GM21723 (cell line): ENCODE measurements around the gene CTNNBL1.

ENCODE experiments used
- ATAC-seq: cut with Tn5 transposase; IDR thresholded peaks from one replicate; pipeline ENCODE4 v1.9.1; 2021; ENCODE audit warnings: mild to moderate bottlenecking, moderate library complexity; ENCODE audit not compliant: unreplicated experiment

The CTNNBL1 gene

DNA sequence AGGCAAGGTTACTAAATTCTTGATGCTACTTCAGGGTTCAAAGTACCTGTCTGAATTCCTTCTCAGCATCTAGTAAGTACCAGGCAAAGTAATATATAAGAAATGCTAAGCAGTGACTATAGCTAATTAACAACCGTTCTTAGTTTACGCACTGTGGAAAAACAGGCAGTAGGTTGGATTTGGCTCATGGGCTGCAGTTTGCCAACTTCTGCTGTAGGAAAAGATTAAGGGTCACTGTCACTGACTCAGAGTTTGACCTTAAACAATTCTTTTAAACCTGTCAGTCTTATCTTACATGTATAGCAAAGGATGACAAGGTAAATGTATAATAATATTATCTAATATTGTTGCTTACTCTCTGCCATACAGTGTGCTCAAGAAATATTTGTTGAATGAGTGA, 42.3 kb downstream of the CTNNBL1 start:
- ATAC-seq = no peak

DNA sequence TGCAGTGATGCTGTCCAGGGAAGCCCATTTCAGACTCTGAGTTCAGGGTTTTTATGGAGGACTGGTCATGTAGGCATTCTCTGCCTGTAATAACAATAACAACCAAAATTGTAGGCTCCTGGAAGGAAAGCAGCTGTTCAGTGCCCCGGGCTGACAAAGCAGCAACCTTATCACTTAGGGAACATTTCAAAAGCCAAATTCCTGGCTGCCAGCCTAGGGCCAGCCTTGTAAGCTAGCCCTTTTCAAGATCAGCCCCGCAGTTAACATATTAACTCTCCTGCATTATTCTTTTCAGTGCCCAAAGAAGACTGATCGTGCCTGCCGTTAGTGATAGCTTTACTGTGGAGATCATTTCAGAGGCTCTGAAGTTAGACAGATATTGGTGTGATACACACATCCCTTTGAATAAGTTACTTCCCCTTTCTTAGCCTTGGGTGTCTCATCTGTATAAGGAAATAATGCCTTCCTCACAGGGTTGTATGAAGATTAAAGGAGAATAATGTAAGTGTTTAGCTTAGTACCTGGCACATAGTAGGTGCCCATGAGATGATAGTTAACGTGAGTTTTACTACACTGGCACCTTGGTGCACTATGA, 44.1 kb downstream of the CTNNBL1 start:
- ATAC-seq = no peak

DNA sequence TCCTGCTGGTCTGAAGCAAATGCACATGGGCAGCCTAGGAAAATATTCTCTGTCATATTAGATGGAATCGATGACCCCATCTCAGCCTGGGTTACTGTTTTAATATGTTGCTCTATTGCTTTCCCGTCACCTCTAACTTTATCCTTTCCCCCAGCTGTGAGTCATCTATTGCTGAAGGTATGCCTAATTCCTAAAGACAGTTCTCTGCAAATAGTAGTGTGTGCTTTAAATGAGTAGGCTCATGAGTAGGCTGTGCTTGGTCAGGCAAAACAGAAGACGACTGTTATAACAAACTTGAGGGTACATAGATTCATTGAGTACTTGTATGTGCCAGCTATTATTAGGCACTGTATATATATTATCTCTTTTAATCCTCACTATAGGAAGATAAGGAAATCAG, 47.2 kb downstream of the CTNNBL1 start:
- ATAC-seq = no peak

DNA sequence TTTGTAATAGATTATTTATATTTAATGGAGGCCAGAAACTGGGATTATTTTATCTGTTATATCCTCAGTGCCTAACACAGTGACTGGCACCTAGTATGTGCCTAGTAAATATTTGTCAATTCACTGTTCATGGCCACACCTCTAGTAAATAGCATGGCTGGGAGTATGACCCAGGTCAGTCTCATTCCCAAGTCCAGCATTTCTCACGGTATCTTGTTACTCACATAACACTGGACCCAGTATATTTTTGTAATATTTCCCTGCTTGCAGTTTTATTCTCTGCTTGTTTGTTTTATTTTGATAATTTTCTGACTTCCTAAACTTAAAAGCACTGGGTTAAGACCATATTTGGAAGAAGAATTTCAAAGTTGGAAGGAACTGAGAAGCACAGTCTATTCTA, 47.7 kb downstream of the CTNNBL1 start:
- ATAC-seq = no peak

DNA sequence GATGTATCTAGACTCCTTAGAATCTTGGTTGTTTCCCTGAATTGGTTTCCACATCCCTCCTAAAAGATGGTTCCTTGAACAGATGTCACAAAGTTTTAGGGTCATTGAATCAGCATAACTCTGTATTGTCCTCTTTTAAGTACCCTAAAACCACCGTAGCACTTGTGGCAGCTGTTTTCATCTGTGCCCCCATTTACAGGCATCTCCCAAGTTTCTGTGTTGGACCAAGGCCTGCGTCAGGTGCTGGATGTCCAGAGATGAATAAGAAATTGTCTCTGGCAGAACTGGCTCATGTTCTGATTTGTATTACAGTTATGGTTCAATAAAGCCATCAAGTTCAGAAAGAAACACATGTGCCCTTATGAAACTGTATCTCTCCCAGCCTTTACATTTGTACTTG, 48.3 kb downstream of the CTNNBL1 start:
- no peak for ATAC-seq

DNA sequence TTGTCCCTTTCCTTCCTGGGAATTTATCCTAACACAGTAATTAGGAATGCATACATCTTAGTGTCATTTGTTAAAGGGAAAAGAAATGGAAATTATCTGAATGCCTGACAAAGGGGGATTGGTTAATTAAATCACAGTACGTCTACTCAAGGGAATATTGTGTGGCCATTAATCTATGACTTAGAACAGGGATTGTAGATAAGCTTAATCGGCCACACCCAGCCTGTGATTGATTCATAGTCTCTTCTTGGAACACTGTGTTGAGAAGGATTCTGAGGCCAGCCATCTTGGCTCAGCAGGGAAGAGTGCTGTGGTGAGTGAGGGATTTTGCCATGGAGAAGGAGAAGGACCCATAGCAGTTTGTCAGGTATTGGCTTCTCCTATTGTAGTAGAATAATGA, 50.5 kb downstream of the CTNNBL1 start:
- ATAC-seq = no peak

DNA sequence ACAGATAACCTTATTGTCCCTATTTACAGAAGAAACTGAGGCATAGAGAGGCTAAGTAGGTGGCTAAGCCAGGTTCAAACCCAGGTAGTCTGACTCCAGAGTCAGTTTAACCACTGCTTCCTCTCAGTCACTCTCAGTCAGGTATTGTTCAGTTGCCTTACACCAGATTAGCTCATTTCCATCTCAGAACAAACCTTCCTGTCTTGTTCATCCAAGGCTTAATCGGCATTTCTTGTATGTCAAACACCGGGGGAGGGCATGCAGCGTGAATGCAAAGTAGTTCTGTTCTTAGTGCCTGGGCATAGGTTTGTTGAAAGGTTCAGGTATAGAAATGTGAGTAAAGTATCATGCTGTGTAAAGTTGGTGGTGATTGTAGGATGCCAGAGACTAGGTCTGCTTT, 51.7 kb downstream of the CTNNBL1 start:
- no peak for ATAC-seq

DNA sequence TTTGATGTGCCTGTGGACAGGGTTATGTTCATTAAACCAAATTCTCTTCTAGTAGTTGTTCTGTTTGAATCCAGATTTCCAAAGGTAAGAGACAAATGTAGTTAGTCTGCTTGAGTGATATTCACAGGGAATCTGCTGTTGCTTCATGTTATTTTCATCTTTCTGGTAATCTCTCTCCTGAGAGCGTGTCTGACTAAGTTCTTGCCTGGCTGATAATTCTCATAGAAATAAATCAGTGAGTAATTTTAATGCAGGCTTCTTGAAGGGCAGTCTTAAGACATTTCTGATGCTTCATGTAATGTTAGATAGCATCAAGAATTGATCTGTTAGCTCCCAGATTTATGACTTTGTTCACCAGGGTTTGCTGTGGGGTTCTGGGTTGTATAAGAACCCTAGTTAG, 54.2 kb downstream of the CTNNBL1 start:
- no peak for ATAC-seq

DNA sequence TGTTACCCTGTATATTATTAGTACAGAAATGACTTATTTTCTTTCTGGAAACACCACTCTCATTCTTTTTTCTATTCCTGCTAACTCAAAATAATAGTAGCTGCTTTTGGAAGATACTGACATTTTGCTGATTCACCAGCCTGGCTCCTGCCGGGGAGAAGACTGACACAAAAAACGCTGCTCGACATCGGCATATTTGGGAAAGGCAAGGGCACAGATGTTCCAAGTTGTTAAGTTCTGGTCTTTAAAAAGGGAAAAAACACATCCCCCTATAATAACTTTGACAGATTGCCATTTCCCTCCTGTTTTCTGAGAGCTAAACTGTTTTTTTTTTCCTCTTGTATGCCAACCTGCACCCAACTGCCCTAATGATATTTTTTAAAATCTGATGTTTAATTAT, 55.4 kb downstream of the CTNNBL1 start:
- no peak for ATAC-seq

DNA sequence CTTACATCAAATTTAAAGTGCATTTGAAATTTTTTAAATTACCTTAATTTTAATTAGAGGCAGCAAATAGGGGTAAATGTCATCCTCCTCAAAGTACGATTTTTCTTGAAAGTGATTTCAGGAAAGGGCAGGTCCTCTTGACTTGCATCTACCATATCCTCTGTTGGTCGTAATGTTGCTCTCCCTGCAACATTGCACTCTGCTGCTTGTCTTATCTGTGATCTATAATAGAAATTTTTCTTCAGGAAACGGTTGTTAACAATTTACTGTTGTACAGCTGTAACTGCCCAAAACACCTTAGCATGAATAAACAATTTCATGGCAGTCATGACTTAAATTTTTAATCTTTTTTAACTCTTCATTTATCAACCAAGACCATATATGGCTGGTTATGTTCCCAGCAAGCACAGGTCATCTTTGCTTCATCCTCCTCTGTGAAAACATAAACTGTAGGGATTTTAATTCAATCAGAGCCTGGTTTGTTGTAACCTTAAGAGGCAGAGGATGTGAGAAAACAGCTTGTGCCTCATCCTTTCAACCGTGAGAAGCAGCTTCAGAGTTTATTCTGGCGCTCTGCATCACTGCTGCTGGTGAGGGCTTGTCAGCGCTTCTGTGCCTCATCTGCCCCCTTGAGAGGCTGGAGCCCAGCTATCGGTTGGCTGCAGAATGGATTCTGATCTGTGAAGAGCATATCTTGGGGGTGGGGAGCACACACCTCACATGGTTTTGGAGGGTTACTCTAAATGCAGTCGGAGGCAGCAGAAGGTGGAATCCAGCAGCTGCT, 56.0 kb downstream of the CTNNBL1 start:
- no peak for ATAC-seq

DNA sequence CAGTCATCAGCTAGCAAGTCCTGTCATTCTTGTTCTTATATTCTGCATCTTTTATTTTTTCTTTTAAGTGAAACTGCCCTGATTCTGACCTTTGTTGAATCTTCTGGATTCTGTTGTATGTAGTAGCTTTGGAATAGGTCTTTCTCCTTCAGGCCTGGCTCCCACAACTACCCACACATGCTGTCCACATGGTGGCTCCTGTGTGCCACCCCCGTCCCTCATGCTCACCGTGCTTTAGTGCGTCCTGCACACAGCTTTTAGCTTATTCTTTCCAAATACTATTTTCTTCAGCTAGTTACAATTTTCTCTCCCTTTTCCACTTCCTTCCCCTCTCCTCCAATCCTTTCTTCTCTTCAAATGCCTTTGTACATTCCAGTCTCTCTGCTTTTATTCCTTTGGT, 61.8 kb downstream of the CTNNBL1 start:
- ATAC-seq = no peak

DNA sequence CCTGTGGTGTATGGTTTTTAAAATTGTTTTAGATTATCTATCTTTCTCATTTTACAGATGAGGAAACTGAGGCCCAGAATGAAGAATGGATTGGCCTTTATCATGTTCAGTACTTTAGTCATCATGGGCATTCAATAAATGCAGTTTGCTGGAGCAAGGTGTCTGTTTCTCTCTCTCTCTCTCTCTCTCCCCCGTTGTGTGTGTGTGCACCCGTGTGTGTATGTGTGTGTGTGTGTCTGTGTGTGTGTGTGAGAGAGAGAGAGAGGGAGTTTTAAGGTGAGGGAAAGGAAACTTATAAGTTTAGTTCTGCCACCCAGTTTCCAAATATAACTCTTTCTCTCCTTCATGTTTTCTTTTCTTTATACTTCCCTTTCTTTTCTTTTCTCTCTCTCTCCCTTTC, 62.4 kb downstream of the CTNNBL1 start:
- no peak for ATAC-seq

DNA sequence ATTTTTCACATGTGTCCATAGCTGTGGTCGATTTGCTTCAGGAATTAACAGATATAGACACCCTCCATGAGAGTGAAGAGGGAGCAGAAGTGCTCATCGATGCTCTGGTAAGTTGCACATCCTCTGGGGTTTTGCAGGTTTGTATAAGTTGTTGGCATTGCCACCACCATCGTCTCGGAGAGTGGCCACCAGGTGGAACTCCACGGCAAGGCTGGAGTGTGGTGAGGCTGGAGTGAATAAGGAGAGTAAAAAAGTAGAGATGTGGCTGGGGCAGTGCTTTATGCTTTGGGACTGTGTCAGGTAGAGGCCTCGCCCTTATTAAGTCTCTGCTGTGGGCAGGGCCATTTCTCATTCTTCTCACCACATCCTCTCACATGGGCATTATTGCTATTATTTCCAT, 63.7 kb downstream of the CTNNBL1 start:
- no peak for ATAC-seq

DNA sequence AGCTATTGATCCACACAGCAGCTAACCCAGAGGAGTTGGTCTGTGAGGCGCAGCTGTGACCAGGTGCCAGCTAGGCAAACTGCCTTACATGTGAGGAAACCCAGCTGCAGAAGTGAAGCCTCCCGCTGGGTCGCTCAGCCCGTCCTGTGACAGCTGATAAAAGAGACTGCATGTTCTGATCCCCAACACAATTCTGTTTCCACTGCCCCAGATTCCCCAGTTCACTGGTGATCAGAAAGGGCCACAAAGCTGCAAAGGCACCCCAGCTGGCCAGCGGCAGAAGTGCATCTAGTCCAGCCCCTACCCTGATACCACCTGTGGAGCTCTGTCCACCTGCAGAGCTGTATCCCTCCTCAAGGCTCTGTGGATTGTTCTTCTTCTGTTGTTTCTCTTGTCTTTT, 64.5 kb downstream of the CTNNBL1 start:
- ATAC-seq = no peak

DNA sequence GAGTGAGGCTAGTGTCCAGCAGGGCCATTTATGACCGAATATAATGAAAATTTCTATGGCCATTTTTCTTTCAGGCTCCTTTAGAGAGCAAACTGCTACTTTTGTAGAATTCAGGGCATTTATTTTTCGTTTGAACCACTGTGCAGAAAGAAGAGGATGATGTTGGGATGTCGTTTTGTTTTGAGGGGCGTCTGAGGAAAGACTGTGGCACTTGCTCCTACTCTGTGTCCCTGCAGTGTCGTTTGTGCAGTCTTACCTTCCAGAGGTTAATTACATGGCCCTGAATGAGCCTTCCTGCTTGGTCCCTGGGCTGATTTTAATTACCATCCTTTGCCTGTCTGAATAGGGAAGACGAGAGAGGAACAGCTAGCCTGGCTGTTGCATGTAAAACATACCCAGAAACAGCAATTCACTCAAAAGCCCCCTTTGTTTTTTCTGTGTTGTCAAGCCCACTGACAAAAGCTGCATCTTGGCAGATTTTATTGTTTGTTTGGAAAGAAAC, 65.3 kb downstream of the CTNNBL1 start:
- no peak for ATAC-seq

DNA sequence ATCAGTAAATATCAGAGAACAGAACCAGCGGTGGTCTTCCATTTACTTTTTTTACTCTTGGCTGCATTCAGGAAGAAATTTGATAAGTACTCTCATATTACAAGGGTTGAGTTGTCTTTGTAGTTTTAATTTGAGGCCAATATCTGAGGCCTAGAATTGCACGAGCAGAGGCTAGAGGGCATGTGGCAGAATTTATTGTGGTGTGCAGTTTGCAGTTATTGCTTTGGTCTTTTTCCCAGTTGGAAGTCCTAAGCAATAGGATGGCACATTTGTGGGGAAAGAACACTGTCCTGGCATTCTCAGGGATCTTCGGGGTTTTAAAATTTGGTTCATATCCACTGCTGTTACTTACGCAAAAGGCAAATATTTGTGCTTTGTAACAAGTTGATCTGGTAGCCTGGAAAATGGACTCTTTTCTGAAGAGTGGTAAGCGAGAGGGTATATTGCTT, 66.0 kb downstream of the CTNNBL1 start:
- ATAC-seq = no peak

DNA sequence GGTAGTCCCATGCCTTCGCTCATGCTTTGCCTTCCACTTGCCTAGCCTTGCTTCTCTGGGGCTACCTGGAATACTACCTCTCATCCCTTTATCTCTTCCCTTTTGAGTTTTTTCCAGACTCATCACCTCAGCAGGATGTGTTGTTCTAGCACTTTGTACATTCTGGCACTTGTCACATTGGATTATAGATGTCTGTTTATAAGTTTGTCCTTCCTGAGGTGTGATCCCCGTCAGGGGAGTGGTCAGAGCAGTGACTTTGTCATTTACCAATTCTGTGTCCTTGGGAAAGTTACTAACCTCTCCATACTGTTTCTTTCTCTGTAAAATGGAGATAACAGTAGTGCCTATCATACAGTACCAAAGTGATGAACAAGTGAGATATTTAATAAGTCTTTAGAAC, 66.5 kb downstream of the CTNNBL1 start:
- ATAC-seq = no peak

DNA sequence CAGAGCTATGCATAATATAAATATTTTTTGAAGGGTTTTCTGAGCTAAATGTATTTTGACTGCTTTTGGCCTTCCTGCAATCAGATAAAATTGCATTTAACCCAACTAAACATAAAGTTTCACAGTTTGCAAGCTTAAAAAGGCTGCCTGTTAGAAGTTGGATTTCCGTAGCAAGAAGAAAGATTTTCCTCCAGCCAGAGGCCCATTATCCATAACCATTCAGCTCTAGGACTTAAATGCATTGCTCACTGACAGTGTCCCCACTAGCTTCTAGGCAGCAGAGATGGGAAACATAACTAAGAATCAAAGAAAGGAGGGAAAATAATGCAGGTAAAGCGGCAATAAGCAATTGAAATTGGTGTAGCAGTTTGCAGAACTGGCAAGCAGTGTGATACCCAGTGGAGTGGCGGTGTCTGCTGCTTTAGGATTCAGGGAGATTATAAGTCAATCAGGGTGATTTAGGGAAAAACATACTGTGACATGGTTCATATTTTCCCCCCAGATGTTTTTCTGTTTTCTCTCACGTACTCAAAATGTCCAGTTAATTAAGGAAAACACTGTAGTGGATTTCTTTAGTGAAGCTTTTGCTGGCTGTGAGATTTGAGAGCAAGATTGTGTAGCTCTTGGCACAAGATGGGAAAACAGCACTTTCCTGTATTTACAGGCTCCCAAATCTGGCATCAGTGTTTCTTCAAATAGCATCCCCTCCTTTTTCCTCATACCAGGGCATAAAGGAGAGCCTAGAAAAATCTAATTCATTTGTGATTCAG, 69.1 kb downstream of the CTNNBL1 start:
- no peak for ATAC-seq

DNA sequence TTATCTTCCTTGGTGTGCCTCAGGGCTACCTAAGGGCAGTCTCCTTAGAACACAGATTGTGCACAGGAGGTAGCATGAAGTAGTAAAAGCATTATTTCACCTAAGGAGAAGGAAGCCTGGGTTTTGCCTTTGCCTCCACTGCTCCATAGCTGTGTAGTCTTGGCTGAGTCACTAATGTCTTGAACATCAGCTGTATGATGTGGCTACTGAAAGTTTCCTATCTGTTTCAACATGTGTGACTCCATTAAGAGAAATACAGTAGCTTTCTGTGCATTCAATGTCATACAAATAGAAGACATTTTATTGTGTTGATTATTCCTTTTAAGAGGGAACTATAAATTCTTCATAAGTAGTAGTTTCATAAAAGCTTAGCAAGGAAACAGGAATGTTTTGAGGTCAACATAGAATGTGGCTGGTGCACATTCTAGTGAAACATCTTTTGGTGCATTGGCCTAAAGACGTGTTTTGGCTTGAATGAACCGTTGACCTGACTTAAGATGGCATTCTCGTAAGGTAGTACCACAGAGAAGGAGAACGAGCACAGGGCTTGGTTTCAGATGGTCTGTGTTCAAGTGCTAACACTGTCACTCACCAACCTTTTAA, 70.6 kb downstream of the CTNNBL1 start:
- no peak for ATAC-seq

DNA sequence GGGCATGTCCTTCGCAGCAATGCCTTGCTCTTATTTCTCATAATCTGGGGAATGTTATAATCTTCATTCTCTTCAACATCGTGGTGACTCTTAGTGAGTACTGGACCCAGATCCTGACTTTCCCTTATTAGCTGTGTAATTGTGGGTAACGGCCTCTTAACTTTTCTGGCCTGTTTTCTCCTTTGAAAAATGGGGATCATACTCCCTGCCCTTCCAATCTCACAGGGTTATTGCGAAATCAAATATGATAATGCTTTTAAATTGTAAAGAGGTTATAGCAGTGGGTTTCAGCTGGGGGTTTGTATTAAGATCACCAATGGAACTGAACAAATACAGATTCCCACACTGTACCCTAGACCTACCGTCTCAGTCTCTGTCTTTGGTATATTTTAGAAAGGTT, 77.1 kb downstream of the CTNNBL1 start:
- ATAC-seq = no peak

DNA sequence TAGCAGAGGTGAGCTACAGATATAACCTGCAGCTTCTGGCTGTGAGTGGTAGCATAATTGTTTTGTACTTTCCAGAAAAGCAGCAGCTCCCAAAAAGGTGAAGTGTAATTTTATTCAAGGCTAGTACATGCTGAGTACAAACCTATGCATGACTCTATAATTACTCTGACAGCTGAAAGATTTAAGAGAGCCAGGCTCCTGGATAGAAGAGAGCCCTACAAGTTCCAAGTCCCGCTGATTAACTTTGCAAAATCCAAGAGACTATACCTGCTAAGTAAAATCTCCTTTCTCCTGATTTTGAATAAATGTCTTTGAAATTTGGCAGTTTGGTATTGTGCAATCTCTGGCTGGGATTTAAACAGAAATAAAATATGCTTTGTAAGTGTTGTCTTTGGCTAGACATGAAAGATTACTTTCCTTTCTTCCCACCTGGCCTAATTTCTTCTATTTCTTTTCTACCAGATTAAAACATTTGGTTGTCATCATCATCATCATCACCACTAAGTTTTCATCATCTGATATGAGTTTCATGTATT, 79.5 kb downstream of the CTNNBL1 start:
- ATAC-seq = no peak
